Mucosa of stomach (tissue), 1 donor: ENCODE measurements around the gene SHISA3.
A peak's percentile ranks its signal among the peaks of the same experiment; 100 is the strongest.

Source experiments
- H3K27me3 ChIP-seq: one replicate; pipeline ENCODE4 v1.7.0; 2013; ENCODE audit warnings: mild to moderate bottlenecking, low read length; ENCODE audit not compliant: control insufficient read depth, insufficient read depth
- H3K36me3 ChIP-seq: one replicate; pipeline ENCODE4 v1.7.0; 2013; ENCODE audit warnings: low read length; ENCODE audit not compliant: control insufficient read depth, insufficient read depth
- H3K4me1 ChIP-seq: one replicate; pipeline ENCODE4 v1.7.0; 2013; ENCODE audit warnings: mild to moderate bottlenecking, low read length; ENCODE audit not compliant: control insufficient read depth, insufficient read depth
- H3K4me3 ChIP-seq: one replicate; pipeline ENCODE4 v1.7.0; 2013; ENCODE audit warnings: low read length
- H3K9ac ChIP-seq: one replicate; pipeline ENCODE4 v1.7.0; 2013; ENCODE audit warnings: mild to moderate bottlenecking, low read length, moderate library complexity
- H3K9me3 ChIP-seq: one replicate; pipeline ENCODE4 v1.7.0; 2013; ENCODE audit warnings: mild to moderate bottlenecking, low read length, moderate library complexity; ENCODE audit not compliant: control insufficient read depth
- donor health status: Pancreatic carcinoma.

Gene SHISA3

DNA sequence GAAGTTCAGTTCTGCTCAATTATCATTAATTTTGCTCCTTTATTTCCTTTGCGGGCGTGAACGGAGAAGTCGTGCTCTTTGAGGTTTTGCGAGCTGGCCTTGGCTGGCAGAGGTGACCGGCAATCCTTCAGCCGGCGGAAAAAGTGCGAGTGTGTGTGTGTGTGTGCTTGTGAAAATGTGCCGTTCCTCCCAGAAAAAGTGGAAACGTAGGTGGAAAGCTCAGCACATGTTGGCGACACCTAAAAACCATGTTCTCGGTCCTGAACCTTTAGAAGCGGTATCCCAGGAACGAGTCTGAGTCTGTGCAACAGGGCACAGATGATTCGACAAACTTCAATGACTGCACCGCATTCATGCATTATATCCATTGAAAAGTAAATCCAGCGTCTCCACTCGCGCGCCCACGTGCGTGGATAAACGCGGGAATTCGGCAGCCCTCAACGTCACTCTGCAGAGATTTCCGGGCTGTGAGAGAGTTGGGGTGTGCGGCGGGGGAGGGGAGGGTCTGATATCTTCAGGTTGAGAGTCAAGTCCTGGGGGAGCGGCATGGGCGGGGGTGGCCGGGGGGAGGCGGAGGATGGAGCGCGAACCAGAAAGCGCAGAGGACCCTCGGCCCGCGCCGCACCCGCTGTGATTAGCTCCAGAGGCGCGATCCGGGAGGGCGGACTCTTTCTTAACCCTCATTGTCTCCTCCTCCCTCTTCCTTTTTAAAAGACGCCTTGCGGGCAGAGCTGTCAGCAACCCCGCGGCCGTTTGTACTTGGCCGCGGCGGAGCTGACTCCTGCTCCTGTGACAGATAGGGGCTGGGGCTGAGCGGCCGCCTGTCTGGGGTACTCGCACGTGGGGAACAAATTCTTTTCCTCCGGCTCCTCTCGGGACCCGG is at the start of gene SHISA3:
TSS of gene SHISA3 (plus strand) at position 737 of the 883 bp plus-strand sequence. CDS start 569 bp downstream, outside the sequence.
- Histone ChIP-seq H3K9ac (no peak within 1 kb of the TSS), H3K9me3 (no peaks in the 10 kb centered on the region), H3K36me3 (no peaks in the 10 kb centered on the region), H3K4me3 (no peak within 1 kb of the TSS), H3K4me1 (peaks cover 16% of the 10 kb centered on the region), H3K27me3 (peaks cover 62% of the 10 kb centered on the region)

DNA sequence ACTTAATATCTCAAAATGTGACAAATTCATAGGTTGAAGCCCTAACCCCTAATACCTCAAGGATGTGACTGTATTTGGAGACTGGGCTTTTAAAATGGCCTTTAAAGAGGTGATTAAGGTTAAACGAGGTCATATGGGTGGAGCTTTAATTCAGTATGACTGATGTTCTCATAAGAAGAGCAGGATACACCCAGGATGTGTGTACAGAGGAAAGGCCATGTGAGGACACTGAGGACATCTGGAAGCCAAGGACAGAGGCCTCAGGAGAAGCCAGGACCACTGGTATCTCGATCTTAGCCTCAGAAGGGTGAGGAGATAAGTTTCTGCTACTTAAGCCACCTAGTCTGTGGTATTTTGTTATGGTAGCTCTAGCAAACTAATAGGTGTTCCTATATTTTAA is 49.0 kb upstream of the SHISA3 start:
- no peaks in the 10 kb centered on the region for H3K27me3 ChIP-seq
- H3K4me3 ChIP-seq: no peak overlapping the region
- H3K36me3 ChIP-seq: no peaks in the 10 kb centered on the region
- no peaks in the 10 kb centered on the region for H3K9me3 ChIP-seq
- no peaks in the 10 kb centered on the region for H3K4me1 ChIP-seq
- no peak overlapping the region for H3K9ac ChIP-seq

DNA sequence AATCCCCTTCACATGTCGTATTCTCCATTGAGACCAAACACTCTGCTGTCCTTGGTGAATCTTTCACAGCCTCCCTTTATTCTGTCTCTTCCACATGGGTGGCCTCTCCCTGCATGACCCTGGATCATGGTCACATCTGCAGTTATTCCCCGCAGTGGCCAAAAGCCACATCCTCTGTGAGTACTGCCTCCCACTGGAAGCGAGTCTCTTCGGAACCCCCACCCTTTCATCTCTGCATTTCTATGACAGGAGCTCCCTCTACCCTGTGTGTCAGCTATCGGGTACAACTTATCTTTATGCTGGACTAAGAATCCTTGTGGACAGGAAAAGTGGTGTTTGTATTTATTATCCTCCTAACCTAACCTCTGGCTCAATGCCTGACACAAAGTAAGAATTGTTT is 48.6 kb upstream of the SHISA3 start:
- H3K4me3 ChIP-seq: no peak overlapping the region
- no peaks in the 10 kb centered on the region for H3K9me3 ChIP-seq
- H3K27me3 ChIP-seq: no peaks in the 10 kb centered on the region
- H3K36me3 ChIP-seq: no peaks in the 10 kb centered on the region
- H3K9ac ChIP-seq: no peak overlapping the region
- no peaks in the 10 kb centered on the region for H3K4me1 ChIP-seq

DNA sequence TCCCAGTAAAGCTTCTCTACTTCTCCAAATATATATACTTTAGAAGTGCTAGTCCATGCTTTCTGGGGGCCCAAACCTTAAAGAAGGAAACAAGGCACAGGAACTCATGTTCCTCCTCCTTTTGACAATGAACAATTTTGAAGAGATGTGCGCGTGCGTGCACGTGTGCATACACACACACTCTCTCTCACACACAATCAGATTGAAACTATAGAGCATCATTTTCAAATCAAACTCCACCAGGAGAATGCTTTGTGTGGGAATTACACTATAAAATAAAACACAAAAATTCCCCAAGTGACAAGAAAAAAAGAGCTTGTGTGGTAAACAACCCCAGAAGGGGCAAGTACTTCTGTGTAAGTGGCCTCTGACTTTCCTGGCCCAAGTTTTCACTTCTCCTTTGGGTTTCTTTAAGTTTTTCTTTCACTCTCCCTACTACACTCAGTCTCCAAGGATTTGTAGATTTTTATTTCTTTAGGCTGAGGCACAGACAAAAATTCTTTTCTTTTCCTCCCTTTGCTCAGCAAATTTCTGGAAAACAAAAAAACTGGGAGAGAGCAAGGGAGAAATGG is 46.6 kb upstream of the SHISA3 start:
- Histone ChIP-seq H3K4me1 (no peaks in the 10 kb centered on the region), H3K4me3 (no peak overlapping the region), H3K27me3 (no peaks in the 10 kb centered on the region), H3K9me3 (no peaks in the 10 kb centered on the region), H3K9ac (no peak overlapping the region), H3K36me3 (no peaks in the 10 kb centered on the region)

DNA sequence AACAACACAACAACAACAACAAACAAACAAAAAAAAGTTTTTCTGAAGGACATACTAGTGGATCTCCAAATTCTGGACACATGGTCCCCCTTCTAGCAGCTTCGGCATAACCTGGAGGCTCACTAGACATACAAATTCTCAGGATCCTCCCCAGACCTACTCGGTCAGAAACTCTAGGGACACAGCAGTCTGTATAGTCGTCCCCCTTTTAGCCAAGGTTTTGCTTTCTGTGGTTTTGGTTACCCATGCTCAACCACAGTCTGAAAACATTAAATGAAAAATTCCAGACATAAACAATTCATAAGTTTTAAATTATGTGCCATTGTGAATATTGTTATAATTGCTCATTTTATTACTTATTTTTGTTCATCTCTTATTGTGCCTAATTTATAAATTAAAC is 45.2 kb upstream of the SHISA3 start:
- H3K9ac ChIP-seq: no peak overlapping the region
- no peaks in the 10 kb centered on the region for H3K36me3 ChIP-seq
- H3K27me3 ChIP-seq: no peaks in the 10 kb centered on the region
- H3K9me3 ChIP-seq: no peaks in the 10 kb centered on the region
- H3K4me1 ChIP-seq: no peaks in the 10 kb centered on the region
- no peak overlapping the region for H3K4me3 ChIP-seq

DNA sequence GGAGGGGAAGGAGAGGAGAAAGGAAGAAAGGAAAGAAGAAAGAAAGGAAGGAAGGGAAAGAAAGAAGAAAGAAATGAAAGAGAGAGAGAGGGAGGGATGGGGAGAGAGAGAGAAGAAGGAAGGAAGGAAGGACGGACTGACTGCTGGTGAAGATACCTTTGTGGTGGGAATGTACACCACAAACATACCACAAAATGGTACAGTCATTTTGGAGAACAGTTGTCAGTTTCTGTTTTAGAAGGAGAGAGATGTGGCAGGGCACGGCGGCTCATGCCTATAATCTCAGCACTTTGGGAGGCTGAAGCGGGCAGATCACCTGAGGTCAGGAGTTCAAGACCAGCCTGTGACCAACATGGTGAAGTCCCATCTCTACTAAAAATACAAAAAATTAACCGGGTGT is 40.0 kb upstream of the SHISA3 start:
- H3K9me3 ChIP-seq: no peaks in the 10 kb centered on the region
- no peak overlapping the region for H3K9ac ChIP-seq
- H3K36me3 ChIP-seq: no peaks in the 10 kb centered on the region
- H3K4me3 ChIP-seq: no peak overlapping the region
- no peaks in the 10 kb centered on the region for H3K27me3 ChIP-seq
- H3K4me1 ChIP-seq: peaks cover 13% of the 10 kb centered on the region

DNA sequence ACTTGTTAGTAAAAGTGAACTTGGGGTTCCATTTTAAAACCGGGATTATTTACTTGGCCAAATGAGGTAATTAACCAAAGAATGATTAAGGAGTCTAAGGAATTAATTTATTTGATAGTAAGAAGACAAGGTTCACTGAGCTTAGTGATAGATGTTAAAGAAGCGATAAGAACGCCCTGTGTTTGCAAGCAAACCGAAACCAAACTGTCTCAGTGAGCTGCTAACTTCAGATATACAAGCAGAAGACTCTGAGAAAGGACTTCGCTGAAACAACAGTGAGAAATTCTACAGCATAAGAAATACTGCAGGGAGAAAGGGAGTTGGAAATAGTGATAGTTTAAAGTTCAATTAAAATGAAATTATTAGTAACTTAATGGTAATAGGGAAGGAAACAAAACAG is 37.6 kb upstream of the SHISA3 start:
- H3K9ac ChIP-seq: peak overlapping the region; percentile 5
- no peaks in the 10 kb centered on the region for H3K9me3 ChIP-seq
- H3K27me3 ChIP-seq: no peaks in the 10 kb centered on the region
- H3K4me1 ChIP-seq: peaks cover 13% of the 10 kb centered on the region
- H3K4me3 ChIP-seq: no peak overlapping the region
- no peaks in the 10 kb centered on the region for H3K36me3 ChIP-seq

DNA sequence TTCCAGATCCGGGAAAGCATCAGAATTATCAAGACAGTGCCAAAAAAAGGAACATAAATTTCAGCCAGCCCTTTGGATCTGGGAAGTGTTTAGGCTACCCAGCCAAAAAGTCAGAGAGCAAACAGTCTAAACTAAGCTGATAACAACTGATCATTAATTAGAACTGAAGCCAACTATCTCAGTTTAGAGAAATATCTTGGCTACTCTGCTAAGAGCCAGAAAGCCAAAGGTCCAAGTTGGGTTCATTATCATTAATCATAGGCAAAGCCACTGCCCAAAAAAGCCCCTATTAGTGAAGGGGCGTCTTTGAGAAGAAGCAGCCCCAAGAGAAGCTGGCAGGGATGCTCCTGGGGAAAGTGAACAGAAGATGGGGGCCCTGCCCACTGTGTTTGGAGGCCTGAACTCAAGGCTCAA is 37.0 kb upstream of the SHISA3 start:
- Histone ChIP-seq H3K36me3 (no peaks in the 10 kb centered on the region), H3K9ac (no peak overlapping the region), H3K4me3 (no peak overlapping the region), H3K4me1 (peaks cover 13% of the 10 kb centered on the region), H3K9me3 (no peaks in the 10 kb centered on the region), H3K27me3 (no peaks in the 10 kb centered on the region)

DNA sequence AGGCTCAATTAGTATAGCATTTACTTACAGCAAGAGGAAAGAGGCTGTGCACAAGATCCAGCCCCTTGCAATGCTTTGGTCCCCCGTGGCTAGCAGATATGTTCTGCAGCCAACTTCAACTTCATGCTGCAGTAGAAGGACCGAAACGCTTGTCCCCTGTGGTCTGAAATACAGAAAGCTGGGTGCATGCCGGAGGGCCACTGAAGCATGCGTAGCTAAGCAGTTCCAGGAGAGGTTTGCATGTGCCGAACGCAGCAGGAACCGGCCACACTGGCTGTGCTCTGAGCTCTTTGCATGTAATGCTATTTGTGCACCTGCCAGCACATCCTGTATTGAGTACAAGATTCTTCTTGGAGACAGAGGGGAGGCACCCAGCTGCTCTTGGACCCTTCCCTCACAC is 35.8 kb upstream of the SHISA3 start:
- H3K27me3 ChIP-seq: no peaks in the 10 kb centered on the region
- no peaks in the 10 kb centered on the region for H3K9me3 ChIP-seq
- H3K36me3 ChIP-seq: no peaks in the 10 kb centered on the region
- H3K4me1 ChIP-seq: peaks cover 13% of the 10 kb centered on the region
- H3K9ac ChIP-seq: no peak overlapping the region
- no peak overlapping the region for H3K4me3 ChIP-seq

DNA sequence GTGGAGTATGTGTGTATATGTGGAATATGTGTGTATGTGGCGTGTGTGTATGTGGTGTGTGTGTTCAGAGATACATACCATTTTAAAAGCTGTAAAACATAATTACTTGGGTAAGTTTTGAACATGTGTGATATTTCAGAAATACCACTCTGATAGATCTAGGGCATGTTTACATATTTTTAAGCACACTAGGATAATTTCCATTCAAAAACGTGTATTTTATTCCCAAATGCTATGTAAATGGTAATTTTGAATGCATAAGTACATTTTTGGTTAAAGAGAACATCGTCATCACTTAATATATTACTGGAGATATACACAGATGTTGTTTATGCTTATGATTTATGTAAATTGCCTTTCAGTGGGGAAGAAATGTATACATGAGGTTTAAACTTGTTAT is 34.7 kb upstream of the SHISA3 start:
- no peak overlapping the region for H3K4me3 ChIP-seq
- no peak overlapping the region for H3K9ac ChIP-seq
- H3K27me3 ChIP-seq: no peaks in the 10 kb centered on the region
- H3K36me3 ChIP-seq: no peaks in the 10 kb centered on the region
- H3K4me1 ChIP-seq: peaks cover 13% of the 10 kb centered on the region
- H3K9me3 ChIP-seq: no peaks in the 10 kb centered on the region

DNA sequence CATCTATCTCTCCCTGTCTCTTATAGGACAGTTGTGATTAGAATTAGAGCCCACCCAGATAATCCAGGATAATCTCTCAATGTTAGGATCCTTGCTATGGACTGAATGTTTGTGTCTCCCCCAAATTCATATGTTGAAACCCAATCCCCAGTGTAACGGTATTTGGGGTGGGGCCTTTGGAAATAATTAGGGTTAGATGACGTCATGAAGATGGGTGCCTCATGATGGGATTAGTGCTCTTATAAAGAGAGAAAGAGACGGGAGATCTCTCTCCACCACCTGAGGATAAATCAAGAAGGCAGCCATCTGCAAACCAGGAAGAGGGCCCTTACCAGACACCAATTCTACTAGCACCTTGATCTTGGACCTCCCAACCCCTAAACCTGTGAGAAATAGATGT is 33.7 kb upstream of the SHISA3 start:
- Histone ChIP-seq H3K4me3 (no peak overlapping the region), H3K4me1 (peaks cover 13% of the 10 kb centered on the region), H3K9me3 (no peaks in the 10 kb centered on the region), H3K27me3 (no peaks in the 10 kb centered on the region), H3K36me3 (no peaks in the 10 kb centered on the region), H3K9ac (no peak overlapping the region)

DNA sequence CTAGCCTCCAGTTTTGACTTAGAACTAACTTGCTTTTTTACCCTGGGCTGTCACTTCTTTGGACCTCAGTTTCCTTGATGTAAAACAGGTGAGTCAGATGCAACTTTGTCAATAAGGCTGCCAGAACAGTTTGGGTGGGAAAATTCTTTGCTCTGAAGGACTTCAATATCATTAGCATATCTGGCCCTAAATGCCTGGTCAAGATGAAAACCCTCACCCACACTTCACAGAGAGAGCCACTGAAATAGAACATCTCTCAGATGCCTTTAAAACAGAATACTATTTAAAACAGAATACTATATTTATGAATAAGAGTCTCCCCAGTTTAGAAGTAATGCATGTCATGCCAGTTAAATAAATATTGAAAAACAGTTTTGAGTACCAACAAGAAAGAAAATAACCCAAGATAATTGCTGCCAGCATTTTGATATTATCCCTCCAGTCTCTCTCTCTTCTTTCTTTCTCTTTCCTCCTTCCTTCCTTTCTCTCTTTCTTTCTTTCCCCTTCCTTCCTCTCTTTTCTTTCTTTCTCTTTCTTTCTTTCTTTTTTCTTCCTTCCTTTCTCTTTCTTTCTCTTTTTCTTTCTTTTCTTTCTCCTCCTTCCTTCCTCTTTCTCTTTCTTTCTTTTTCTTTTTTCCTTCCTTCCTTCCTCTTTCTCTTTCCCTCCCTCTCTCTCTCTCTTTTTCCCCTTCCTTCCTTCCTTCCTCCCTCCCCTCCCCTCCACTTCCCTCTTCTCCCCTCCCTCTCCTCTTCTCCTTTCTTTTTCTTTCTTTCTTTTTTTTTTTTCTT is 32.8 kb upstream of the SHISA3 start:
- Histone ChIP-seq H3K4me3 (no peak overlapping the region), H3K36me3 (no peaks in the 10 kb centered on the region), H3K27me3 (no peaks in the 10 kb centered on the region), H3K9ac (no peak overlapping the region), H3K9me3 (no peaks in the 10 kb centered on the region), H3K4me1 (peaks cover 9% of the 10 kb centered on the region)
